Osteoblast (primary cell): ENCODE data around the gene DUSP15. TPM values are rescaled to one million over a fixed set of nuclear protein-coding genes. Genes with fewer than 3 reads are reported as not detected.

Experiments used
- DNase-seq: peaks from one replicate; pipeline ENCODE4 v3.0.0; 2011; ENCODE audit warnings: low spot score, mixed read lengths; ENCODE audit not compliant: insufficient read length; ENCODE audit errors: missing footprints
- H2AFZ ChIP-seq: 2 replicates; pipeline ENCODE4 v1.6.0; 2011; ENCODE audit warnings: mild to moderate bottlenecking, low read length
- H3K27ac ChIP-seq: 2 replicates; pipeline ENCODE4 v1.5.1; 2011; ENCODE audit warnings: mild to moderate bottlenecking, low read depth, low read length, moderate library complexity
- H3K27me3 ChIP-seq: 2 replicates; pipeline ENCODE4 v1.6.0; 2012; ENCODE audit warnings: mild to moderate bottlenecking, control low read depth, inconsistent platforms, low read length, moderate library complexity; ENCODE audit not compliant: insufficient read depth
- H3K36me3 ChIP-seq: 2 replicates; pipeline ENCODE4 v1.5.1; 2011; ENCODE audit warnings: mild to moderate bottlenecking, low read length, control low read depth, moderate library complexity; ENCODE audit not compliant: insufficient read depth
- H3K4me1 ChIP-seq: 2 replicates; pipeline ENCODE4 v1.5.1; 2011; ENCODE audit warnings: mild to moderate bottlenecking, low read length, control low read depth, moderate library complexity; ENCODE audit not compliant: insufficient read depth
- H3K4me2 ChIP-seq: 2 replicates; pipeline ENCODE4 v1.6.0; 2011; ENCODE audit warnings: mild to moderate bottlenecking, low read length; ENCODE audit not compliant: insufficient read depth
- H3K4me3 ChIP-seq: fragments of 200-600 bp; sonication (generic); 3 replicates; pipeline ENCODE4 v1.5.1; 2012; ENCODE audit warnings: mild to moderate bottlenecking, low read length, inconsistent platforms; ENCODE audit not compliant: insufficient read depth
- H3K79me2 ChIP-seq: 2 replicates; pipeline ENCODE4 v1.6.0; 2012; ENCODE audit warnings: mild to moderate bottlenecking, low read length, control low read depth, inconsistent platforms; ENCODE audit not compliant: insufficient read depth
- H3K9me3 ChIP-seq: 2 replicates; pipeline ENCODE4 v1.5.1; 2011; ENCODE audit warnings: low read depth, low read length, control low read depth
- H4K20me1 ChIP-seq: 2 replicates; pipeline ENCODE4 v1.6.0; 2012; ENCODE audit warnings: mild to moderate bottlenecking, low read length, control low read depth; ENCODE audit not compliant: insufficient read depth
- CTCF ChIP-seq: IDR thresholded peaks from 2 replicates; pipeline ENCODE4 v1.5.1; 2011; ENCODE audit warnings: mild to moderate bottlenecking, low read depth, low read length, moderate library complexity; ENCODE audit errors: extremely low read depth
- total RNA-seq: library from RNA; depleted of rRNA; stranded (reverse); fragments of >200 nt; gene quantifications from 2 replicates; pipeline ENCODE4 v1.2.3, GENCODE V29; 2012

The DUSP15 gene
- total RNA-seq, 1 donor: 1.4 TPM

GRCh38 chr20:31836853-31837608 is 33.3 kb downstream of the DUSP15 start:
- Histone ChIP-seq H3K4me2 (peak overlapping the region; percentile 21), H4K20me1 (peaks cover 16% of the 10 kb centered on the region), H2AFZ (no peak overlapping the region), H3K4me1 (peaks cover 54% of the 10 kb centered on the region), H3K36me3 (no peaks in the 10 kb centered on the region), H3K79me2 (no peaks in the 10 kb centered on the region), H3K27me3 (peaks cover 3% of the 10 kb centered on the region), H3K27ac (peak overlapping the region; percentile 24), H3K9me3 (no peaks in the 10 kb centered on the region), H3K4me3 (no peak overlapping the region)
- no peak for DNase-seq
- no peak for TF ChIP-seq CTCF

GRCh38 chr20:31835977-31836852 is 34.1 kb downstream of the DUSP15 start:
- Histone ChIP-seq H3K79me2 (no peaks in the 10 kb centered on the region), H3K4me3 (no peak overlapping the region), H4K20me1 (peaks cover 18% of the 10 kb centered on the region), H3K4me1 (peaks cover 46% of the 10 kb centered on the region), H2AFZ (no peak overlapping the region), H3K36me3 (no peaks in the 10 kb centered on the region), H3K9me3 (no peaks in the 10 kb centered on the region), H3K27ac (no peak overlapping the region), H3K27me3 (peaks cover 3% of the 10 kb centered on the region), H3K4me2 (peak overlapping the region; percentile 34)
- no peak for TF ChIP-seq CTCF
- peak; percentile 99 for DNase-seq

- Histone ChIP-seq H4K20me1 (peaks cover 18% of the 10 kb centered on the region), H2AFZ (no peak overlapping the region), H3K36me3 (no peaks in the 10 kb centered on the region), H3K4me2 (peak overlapping the region; percentile 34), H3K9me3 (no peaks in the 10 kb centered on the region), H3K4me1 (peaks cover 39% of the 10 kb centered on the region), H3K27me3 (peaks cover 3% of the 10 kb centered on the region), H3K27ac (no peak overlapping the region), H3K79me2 (no peaks in the 10 kb centered on the region), H3K4me3 (no peak overlapping the region)
- no peak for TF ChIP-seq CTCF
- DNase-seq: peak; percentile 76
Measured at GRCh38 chr20:31835554-31835953, 34.8 kb downstream of the DUSP15 start.
